ENCODE data around the gene CAPN14. TPM values are rescaled to one million over a fixed set of nuclear protein-coding genes. Genes with fewer than 3 reads are reported as not detected.

CAPN14 gene
- total RNA-seq, 1 donor from 2014 or later: not detected

DNA sequence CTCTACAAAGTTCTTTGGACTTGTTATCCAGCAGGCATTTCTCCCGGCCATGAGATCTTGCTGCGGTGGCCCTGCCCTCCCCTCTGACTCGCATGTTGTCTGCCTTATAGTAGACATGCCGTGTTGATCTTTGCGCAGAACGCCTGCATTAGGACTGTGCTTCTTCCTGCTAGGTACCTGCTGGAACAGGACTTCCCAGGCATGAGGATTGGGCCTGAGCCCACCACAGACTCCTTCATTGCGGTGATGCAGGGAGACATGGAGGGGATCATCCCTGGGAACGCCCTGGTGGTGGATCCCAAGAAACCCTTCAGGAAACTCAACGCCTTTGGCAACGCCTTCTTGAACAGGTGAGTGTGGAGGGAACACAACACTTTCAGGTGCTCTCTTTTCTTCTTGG lies 26.8 kb upstream of the CAPN14 start:
- DNase-seq (ENCODE audit: low spot score): no peak
- ATAC-seq: no peak

DNA sequence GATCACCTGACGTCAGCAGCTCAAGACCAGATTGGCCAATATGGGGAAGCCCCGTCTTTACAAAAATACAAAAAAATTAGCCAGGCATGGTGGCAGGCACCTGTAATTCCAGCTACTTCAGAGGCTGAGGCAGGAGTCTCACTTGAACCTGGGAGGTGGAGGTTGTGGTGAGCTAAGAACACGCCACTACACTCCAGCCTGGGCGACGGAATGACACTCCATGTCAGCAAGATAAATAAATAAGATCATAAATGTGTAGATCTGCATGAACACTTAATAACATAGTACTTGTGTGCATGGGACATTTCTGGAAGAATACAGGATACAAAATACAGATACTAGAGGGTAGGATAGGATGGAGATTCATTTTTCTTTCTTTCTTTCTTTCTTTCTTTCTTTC lies 25.7 kb upstream of the CAPN14 start:
- no peak for ATAC-seq
- no peak for DNase-seq (ENCODE audit: low spot score)

DNA sequence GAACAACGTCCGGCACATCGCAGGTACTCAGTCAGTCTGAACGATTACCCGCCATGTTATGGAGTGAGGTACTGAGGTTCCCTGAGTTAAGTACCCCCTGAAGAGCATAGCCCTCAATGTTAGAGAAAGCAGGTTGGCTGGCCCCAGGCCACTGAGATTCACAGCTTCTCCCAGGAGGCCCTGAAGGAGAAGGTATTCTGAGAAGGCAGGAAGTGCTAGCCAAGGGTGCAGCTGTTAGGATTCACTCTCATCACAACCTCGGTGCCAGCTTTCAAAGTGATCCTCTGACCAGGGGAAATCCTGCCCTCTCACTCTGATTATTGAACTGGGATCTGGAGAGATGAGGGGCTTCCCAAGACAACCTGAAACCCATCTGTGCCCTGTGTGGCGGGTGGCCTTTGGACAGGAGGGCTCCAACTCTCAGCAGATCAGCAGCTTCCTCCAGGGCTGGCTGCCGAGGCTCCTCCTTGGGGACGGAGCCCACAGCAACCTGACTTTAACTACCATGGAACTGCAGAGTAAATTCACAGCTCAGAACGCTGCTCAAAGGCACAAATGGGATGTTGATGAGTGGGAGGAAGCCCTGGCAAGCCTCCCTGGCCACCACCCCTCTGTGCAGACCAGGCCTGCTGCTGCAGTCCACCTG lies 24.4 kb upstream of the CAPN14 start:
- ATAC-seq: no peak
- no peak for DNase-seq (ENCODE audit: low spot score)

DNA sequence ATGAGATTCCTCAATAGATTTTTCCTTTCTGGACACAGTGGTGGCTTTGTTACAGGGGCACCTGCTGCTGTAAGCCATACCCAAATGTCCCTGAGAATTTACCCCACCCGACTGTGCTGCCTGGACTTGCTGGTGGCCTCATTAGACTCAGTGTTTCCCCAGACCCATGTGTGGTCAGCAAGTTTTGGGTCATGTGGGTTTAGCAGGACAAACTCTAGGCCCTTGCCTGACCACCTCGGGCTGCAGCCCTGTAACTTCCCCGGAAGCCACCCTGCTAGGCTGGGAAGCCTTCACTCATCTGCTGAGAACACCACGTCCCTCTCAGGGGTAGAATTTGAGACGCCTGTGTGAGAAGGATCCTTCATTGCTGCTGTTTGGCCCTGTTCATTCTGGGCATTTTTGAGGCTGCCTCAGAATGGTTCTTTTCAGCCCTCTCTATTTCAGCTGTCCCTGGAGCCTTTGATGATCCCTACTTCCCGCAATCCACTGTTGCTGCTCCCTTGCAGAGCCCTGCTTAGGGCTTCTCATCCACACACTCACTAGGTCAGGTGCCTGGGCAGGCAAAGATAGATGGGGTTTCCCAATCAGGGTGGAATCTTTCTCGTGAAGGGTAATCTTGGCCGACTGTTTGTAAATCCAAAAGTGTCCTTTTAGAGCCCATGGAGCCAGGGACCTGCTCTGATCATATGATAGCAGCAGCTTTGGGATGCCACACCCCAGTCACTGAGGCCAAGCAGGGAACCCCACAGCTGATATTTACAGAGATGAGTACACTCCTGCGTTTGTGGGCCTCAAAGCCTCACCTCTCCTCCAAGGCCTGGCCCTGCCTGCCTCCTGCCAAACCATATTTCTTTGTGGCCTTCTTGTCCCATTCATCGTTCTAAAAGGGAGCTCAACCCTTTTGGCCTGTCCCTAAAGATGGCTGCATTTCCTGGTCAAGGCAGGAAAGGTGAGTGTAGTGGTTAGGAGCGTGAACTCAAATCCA lies 23.4 kb upstream of the CAPN14 start:
- ATAC-seq (no peak), DNase-seq (ENCODE audit: low spot score) (no peak)

DNA sequence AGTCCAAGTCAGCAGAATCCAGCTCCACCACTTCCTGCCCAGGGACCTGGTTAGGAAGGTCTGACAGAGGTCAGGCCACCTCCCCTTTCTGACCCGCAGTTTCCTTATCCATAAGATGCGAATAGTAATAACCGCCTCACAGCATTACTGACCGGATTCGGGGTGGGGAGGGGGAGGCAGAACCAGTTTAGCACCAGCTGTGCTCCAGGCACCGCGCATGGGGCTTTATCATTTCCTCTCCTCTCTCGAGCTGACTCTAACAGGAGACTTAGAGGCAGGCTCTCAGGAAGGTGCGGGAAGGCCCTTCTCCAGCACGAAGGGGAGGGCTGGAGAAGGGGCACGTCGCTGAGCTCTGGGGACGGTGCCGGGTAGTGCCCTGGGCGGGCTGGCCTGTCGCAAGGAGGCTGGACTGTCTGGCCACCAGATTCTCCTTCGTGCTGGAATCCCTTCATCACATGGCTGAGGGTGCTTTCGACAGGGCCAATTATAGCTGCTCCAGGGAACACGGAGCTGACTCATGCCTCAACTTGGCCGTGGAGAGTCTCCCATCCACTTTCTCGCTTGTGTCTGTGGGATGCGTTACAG lies 22.4 kb upstream of the CAPN14 start:
- DNase-seq (ENCODE audit: low spot score) (peak; percentile 48), ATAC-seq (peak; percentile 69)

DNA sequence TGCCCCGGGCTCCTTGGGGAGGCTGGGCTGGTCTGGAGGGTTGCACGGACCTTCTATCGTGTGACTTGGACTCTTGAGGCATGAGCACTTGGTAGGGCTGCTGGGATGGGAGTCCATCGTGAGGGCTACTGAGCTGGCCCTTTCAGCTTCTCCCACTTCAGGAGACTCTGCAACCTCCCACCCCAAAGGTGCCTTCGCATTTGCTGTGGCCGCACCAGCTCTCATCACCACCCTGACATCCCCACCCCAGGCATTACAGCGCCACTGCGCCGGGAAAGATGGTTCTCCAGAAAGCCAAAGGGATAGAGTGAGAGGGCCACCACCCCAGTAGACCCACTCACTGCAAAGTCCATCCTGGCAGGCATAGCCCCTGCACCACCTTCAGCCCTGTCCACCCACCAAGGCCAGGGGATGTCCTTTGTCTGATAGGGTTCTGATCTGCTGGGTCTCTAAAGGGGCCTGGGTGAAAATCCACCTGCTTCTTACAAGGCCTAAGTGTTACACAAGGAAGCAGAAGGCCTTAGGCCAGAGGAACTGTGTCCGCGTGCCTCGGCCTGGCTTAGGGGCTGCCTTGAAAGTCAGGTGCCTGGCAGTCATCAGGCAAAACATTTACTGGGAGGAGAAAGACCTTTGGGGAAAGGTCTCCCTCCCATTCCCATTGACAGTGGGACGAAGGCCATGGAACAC lies 21.7 kb upstream of the CAPN14 start:
- DNase-seq (ENCODE audit: low spot score): no peak
- ATAC-seq: no peak

DNA sequence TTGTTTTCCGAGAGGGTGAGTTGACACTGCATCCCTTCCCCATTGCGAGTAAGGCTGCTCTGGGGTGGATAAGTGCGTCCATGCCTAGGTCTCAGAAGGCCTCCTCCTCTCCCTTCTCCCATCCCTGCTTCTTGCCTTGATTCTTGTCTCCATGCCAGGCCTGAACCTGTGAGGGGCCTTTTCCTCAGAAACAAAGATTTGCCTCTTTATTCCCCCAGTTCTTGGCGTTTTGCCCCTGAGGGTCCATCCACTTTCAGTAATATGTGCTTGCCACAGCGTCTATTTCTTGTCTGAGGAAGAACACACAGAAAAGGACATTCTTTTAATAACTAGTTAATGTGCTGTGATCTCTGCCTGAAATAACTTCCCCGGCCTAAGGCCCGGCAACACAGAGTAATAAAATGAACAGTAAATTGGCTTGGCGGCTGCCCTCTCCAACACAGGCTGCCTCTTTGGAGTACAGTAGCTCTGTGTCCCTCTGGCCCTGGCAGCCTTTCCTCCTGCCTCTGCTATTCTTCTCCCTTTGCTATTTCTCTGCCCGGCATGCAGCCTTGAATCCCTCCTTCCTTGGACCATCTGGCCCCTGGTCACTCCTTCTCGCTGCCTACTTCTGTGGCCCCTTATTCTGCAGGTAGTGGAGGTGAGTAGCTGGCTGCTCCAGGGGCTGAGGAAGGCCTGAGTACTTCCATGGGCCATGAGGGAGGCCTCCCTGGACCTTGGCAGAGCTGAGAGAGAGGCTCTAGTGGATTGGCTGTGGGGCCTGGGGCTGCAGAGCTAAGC lies 21.0 kb upstream of the CAPN14 start:
- no peak for DNase-seq (ENCODE audit: low spot score)
- no peak for ATAC-seq

DNA sequence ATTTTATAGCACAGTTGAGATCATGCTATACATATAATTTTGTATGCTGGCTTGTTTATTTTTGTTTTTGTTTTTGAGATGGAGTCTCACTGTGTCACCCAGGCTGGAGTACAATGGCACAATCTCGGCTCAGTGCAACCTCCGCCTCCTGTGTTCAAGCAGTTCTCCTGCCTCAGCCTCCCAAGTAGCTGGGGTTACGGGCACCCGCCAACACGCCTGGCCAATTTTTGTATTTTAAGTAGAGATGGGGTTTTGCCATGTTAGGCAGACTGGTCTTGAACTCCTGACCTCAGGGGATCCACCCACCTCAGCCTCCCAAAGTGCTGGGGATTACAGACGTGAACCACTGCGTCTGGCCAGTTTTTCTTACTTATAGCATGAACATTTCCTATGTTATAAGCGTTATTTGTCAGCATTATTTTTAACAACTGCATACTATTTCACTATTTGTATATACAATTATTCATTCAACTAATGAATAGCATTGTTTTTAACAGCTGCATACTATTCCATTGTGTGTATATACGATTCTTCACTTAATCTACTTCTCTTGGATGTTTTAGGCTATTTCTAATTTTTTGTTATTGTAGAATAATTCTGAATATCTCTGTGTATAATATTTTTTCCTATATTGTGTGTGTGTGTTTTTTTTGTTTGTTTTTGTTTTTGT lies 20.2 kb upstream of the CAPN14 start:
- ATAC-seq (no peak), DNase-seq (ENCODE audit: low spot score) (peak; percentile 16)

DNA sequence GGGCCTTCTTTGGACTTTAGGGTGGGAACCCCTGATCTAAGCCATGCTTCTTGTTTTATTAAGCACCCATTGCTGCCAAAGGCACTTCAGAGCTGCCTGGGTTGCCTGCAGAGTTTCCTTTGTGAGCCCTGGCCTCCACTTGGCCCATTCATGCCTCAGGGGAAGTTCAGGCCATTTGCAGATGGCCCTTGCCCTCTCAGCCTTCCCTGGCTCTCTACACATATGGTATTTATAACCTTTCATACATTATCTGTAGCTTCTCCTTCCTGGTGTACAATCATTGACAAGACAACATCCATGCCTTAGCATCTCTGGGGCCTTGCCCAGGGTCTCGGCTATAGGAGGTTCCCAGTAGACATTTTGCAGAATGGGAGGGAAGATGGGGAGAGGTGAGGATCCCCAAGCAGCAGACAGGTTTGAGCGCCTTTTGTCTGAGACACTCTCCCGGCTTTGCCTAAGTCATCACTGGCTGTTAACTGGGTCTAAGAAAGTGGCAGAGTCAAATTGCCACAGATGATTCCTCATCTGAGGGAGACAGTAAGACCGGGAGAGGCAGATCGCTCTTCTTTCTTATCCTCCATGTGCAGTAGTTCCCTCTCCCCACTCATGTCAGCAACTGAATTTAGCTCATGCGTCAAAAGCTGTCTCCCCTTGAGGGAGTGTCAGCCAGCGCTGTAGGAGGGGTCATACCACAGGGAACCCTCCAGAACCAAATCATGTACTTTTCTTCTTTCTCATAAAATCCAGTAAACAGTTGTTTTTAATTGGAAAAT lies 19.3 kb upstream of the CAPN14 start:
- ATAC-seq (no peak), DNase-seq (ENCODE audit: low spot score) (no peak)

DNA sequence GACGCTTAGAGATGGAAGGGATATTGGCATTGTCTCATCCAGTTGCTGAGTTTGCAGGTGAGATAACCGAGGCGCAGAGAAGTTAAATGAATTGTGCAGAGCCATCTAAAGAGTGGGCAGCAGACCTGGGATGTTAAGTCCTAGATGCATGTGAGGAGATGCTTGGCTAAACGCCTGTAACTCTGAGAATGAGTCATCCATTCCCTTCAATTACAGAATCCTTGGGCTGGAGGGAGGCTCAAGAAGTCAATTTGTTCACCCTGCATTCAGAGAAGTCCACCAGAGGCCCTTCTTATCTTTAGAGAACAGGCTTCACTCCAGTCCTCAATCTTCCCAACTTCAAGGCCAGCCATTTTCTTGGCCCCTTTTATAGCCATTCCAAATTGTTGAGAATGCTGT lies 18.2 kb upstream of the CAPN14 start:
- ATAC-seq (no peak), DNase-seq (ENCODE audit: low spot score) (no peak)

DNA sequence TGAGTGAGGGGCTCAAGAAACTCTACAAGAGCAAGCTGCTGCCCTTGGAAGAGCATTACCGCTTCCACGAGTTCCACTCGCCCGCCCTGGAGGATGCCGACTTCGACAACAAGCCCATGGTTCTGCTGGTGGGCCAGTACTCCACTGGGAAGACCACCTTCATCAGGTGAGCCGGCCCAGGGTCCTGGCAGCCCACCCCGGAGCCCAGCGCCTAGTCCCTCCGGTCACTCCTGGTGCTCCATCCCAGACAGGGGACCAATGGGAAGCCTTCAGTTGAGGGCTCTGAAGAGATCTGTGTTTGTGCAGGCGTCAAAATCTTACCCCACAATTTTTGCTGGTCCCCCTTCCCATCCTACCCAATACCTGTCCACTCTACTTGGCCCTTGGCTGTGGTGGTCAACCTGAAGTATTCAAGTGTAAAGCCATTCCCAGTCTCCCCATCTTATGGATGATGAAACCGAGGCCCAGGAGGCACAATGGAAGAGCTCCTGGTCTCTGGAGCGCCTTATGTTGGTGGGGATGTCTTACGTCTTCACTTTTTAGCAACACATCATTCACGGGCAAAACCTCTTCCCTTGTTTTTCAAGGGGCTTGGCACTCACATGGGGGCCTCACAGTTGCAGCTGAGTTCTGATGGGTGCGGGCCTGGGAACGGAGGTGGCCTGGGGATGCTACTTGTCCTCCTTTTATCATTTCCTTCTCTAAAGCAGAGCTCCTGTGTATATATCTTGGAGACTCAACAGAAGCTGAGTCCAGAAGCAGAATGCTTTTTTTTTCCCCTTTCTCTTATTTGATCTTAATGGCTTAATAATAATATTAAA lies 17.6 kb upstream of the CAPN14 start:
- DNase-seq (ENCODE audit: low spot score) (no peak), ATAC-seq (no peak)

DNA sequence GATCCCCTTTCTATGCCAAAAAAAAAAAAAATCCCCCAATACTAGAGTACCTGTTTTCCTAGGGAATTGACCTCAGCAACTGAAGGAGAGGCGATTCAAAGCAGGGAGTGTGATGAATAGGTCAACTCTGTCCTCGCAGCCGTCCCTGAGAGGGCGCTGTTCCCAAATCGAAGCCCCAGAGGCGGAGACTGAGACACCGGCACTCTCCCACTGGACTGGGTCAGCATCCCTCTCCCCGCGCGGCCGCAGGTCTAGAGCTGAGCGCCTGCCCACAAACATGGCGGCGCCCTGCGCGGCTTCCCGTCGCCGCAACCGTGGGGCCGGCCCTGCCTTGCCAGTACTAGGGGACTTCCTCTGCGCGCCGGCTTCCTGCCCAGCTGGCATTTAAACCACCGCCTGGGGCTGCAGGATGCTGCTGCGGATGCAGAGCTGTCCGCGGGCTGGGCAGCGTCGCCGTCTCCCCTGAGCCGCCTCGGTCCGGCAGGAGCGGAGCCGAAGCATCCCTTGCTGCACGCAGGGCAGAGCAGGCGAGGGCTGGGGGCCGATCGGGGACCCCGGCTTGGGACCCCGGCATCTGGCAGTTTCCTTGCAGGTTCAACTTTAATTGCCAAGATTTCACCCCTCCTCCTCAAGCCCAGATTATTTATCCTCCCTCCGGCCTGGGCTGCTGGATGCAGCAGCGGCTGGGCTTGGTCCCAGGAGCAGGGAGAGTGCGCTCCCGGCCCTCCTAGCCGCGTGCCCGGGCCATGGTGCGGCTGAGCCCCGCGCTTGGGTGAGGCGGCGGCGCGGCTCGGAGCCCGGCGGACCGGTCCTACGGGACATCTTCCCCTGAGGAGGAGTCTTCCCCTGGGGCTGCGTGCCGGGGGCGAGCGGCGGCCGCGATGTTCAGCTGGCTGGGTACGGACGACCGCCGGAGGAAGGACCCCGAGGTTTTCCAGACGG lies 16.7 kb upstream of the CAPN14 start, which contains the start of gene EHD3:
Gene EHD3 (plus strand): TSS at position 412 of the 942 bp plus-strand sequence. CDS start 470 bp downstream, at position 882.
- ATAC-seq (peak; percentile 93), DNase-seq (ENCODE audit: low spot score) (peak; percentile 77)

DNA sequence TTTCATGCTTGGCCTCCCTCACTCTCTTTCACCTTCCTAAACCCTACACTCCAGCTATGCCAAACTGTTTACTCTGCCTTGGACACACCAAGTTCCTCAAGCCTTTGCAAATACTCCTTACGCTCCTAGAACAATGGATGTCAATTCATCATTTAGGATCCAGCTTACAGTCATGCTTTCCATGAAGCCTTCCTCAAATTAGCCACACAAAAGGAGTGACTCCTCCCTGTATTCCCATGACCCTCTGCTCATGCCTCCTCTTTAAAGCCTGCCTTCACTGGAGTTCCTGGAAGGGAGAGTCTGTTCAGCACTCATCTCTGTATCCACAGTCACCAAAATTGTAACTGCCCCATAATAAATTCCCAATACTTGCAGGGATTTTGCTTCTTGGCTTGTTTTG lies 15.9 kb upstream of the CAPN14 start:
- DNase-seq (ENCODE audit: low spot score) (no peak), ATAC-seq (no peak)

DNA sequence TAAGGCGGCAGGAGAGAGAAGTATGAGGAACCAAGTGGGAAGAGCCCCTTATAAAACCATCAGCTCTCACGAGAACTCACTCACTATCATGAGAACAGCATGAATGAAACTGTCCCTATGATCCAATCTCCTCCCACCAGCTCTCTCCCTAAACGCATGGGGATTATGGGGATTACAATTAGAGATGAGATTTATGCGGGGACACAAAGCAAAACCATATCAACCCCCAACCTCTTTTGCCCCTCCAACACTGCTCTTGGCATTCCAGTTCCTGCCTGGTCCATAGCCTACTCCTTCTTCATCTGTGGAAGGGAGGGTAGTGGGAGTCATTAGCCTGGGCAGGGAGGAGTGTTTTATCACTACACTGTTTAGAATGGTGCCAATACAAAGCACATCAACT lies 15.3 kb upstream of the CAPN14 start:
- ATAC-seq: no peak
- DNase-seq (ENCODE audit: low spot score): no peak

DNA sequence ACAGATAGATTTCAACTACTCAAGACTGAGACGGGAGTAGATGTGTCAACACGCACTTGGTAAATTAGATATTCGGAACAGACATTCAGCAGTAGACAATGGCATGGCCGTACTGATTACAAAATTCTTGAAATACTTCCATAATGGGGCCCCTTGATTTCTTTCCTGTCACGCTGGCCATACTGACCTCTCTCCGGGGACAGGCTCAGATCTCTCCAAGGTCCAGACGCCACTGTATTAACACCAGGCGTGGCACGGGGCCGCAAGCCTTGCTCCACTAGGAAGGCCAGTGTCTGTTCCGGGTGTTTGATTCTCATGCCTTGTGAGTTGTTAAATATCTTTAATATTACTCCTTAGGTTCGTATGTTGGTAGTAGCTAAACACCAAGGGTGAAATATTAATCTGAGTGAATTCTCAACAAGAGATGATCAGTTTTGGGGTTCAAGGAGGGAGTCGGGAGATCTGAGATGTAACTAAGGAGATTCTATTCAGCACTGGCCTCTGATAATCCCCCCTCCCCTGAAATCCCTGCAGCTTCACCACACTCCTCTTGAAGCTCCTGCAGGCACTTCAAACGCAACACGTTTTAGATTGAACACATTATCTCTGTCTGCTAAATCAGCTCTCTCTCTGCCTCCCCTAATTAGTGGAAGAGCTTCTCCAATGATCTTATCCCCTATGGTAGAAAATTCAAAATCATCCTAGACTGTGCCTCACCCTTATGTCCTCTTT lies 14.4 kb upstream of the CAPN14 start:
- DNase-seq (ENCODE audit: low spot score): no peak
- ATAC-seq: no peak

DNA sequence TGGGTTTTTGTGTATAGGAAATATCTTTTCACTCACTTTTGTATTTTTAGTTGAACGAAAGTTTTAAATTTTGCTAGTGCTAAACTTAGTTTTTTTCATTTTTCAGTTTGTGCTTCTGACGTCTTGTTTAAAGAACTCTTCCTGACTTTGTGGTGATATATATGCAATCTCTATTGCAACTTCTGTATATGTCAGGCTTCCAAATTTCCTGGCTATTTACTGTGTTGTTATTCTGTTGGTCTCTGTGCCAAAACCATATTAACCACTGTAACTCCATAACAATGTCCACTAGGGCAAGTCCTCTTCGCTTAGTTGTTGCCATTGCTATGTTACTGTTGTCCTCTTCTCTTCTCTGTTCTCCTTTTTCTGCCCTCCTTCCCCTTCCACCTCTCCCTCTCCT lies 13.4 kb upstream of the CAPN14 start:
- DNase-seq (ENCODE audit: low spot score): no peak
- no peak for ATAC-seq

All from left lobe of liver (tissue), 2 donors.